B cell (primary cell): ENCODE measurements around the gene HLA-B. TPM values are rescaled to one million over a fixed set of nuclear protein-coding genes. Genes with fewer than 3 reads are reported as not detected.
A peak's percentile ranks its signal among the peaks of the same experiment; 100 is the strongest.

Source experiments
- ATAC-seq: fragments of 200-7000 bp; cut with Tn5 transposase; one replicate; pipeline ENCODE4 v1.10.0; 2021; ENCODE audit warnings: low read depth, mild to moderate bottlenecking, moderate number of reproducible peaks, moderate library complexity
- CTCF ChIA-PET: fragments of 350-600 bp; sonication (Branson Sonifier 250); formaldehyde crosslinking; loops from one replicate; lab custom pipeline; 2021; ENCODE audit warnings: antibody characterized with exemption, inconsistent platforms; lab: Charles Lee
- POLR2A ChIA-PET: fragments of 350-600 bp; sonication (Branson Sonifier 250); formaldehyde crosslinking; loops from one replicate; lab custom pipeline; 2021; ENCODE audit warnings: antibody characterized with exemption; lab: Charles Lee
- DNase-seq: peaks from one replicate; pipeline ENCODE4 v3.0.0; 2013
- H2AFZ ChIP-seq: 2 replicates; pipeline ENCODE4 v1.6.1; 2012; ENCODE audit warnings: mild to moderate bottlenecking, low read depth, low read length; ENCODE audit not compliant: insufficient read depth, poor library complexity, severe bottlenecking
- H3K27ac ChIP-seq, 2 donors: 1 replicate in 1 of 2; 2 replicates in 1 of 2; pipeline ENCODE4 v1.5.1; 2012 to 2013; ENCODE audit warnings: low read length in 2 of 2, mild to moderate bottlenecking in 2 of 2, moderate library complexity in 1 of 2
- H3K27me3 ChIP-seq, 4 experiments: fragments of 200-600 bp in 1 of 4; sonication (generic) in 1 of 4; replicated peaks in 1 of 4; 1 replicate in 2 of 4; 2 replicates in 2 of 4; pipeline versions ENCODE4 v1.6.1 to v1.7.0; 2013 to 2016; ENCODE audit warnings: low read length in 3 of 4, mild to moderate bottlenecking in 2 of 4, mixed read lengths in 1 of 4, moderate library complexity in 1 of 4; ENCODE audit not compliant: insufficient read depth in 4 of 4, control insufficient read depth in 3 of 4; ENCODE audit errors: control extremely low read depth in 1 of 4
- H3K36me3 ChIP-seq, 2 experiments: replicated peaks in 1 of 2; 1 replicate in 1 of 2; 2 replicates in 1 of 2; pipeline versions ENCODE4 v1.6.1 to v1.7.1; 2013; ENCODE audit warnings: low read length in 1 of 2; ENCODE audit not compliant: insufficient read depth in 2 of 2, control insufficient read depth in 1 of 2; ENCODE audit errors: control extremely low read depth in 1 of 2, extremely low read depth in 1 of 2
- H3K4me1 ChIP-seq, 2 donors: fragments of 200-600 bp in 1 of 2; sonication (generic) in 1 of 2; 1 replicate in 1 of 2; 2 replicates in 1 of 2; pipeline versions ENCODE4 v1.5.1 to v1.6.1; 2013 to 2017; ENCODE audit warnings: low read length in 2 of 2; ENCODE audit not compliant: control insufficient read depth in 2 of 2, insufficient read depth in 2 of 2
- H3K4me2 ChIP-seq: replicated peaks from 2 replicates; pipeline ENCODE3; 2012; ENCODE audit warnings: mild to moderate bottlenecking, low read depth, low read length; ENCODE audit not compliant: poor library complexity, severe bottlenecking
- H3K4me3 ChIP-seq, 5 experiments: fragments of 200-600 bp in 1 of 5; sonication (generic) in 1 of 5; 1 replicate in 3 of 5; 2 replicates in 2 of 5; pipeline versions ENCODE4 v1.5.1 to v1.7.0; 2011 to 2016; ENCODE audit warnings: low read length in 4 of 5, mild to moderate bottlenecking in 4 of 5, low read depth in 2 of 5, control low read depth in 1 of 5, moderate library complexity in 1 of 5; ENCODE audit not compliant: insufficient read depth in 1 of 5; ENCODE audit errors: control extremely low read depth in 1 of 5, extremely low read depth in 1 of 5
- H3K79me2 ChIP-seq: fragments of 200-600 bp; sonication (generic); one replicate; pipeline ENCODE4 v1.6.0; 2016; ENCODE audit warnings: low read length; ENCODE audit not compliant: control insufficient read depth, insufficient read depth
- H3K9ac ChIP-seq: fragments of 200-600 bp; sonication (generic); 2 replicates; pipeline ENCODE4 v1.6.1; 2017; ENCODE audit warnings: mild to moderate bottlenecking, low read length, moderate library complexity
- H3K9me3 ChIP-seq, 3 donors: one replicate each; pipeline versions ENCODE4 v1.6.1 to v1.7.1; 2013; ENCODE audit warnings: low read length in 2 of 3; ENCODE audit not compliant: control insufficient read depth in 2 of 3, insufficient read depth in 1 of 3; ENCODE audit errors: control extremely low read depth in 1 of 3
- H4K20me1 ChIP-seq: 2 replicates; pipeline ENCODE4 v1.6.0; 2012; ENCODE audit warnings: mild to moderate bottlenecking, low read length; ENCODE audit not compliant: insufficient read depth, control insufficient read depth, poor library complexity, severe bottlenecking
- H3K27ac Mint-ChIP-seq: one replicate; pipeline ENCODE4 v1.8.0; 2021; ENCODE audit warnings: mixed read lengths
- H3K27me3 Mint-ChIP-seq: one replicate; pipeline ENCODE4 v1.8.0; 2021; ENCODE audit warnings: mixed read lengths
- H3K4me1 Mint-ChIP-seq: one replicate; pipeline ENCODE4 v1.8.0; 2021; ENCODE audit warnings: mixed read lengths
- H3K4me3 Mint-ChIP-seq: one replicate; pipeline ENCODE4 v1.8.0; 2021; ENCODE audit warnings: mixed read lengths
- H3K9me3 Mint-ChIP-seq: one replicate; pipeline ENCODE4 v1.8.0; 2022; ENCODE audit warnings: mixed read lengths; ENCODE audit not compliant: insufficient read depth
- CTCF ChIP-seq: fragments of 200-600 bp; IDR thresholded peaks from one replicate; pipeline ENCODE4 v1.8.0; 2022; ENCODE audit warnings: antibody characterized with exemption, mild to moderate bottlenecking
- EZH2 ChIP-seq: IDR thresholded peaks from 2 replicates; pipeline ENCODE4 v1.6.1; 2012; ENCODE audit warnings: borderline replicate concordance, low read depth, mild to moderate bottlenecking, moderate library complexity, low read length; ENCODE audit not compliant: insufficient read depth, poor library complexity, severe bottlenecking
- WGBS: methylation state at CpG from one replicate; pipeline ENCODE4 v1.1.5; 2013; ENCODE audit warnings: missing lambda C conversion rate; ENCODE audit not compliant: insufficient coverage; 5-methylcytosine and 5-hydroxymethylcytosine counted together
- intact Hi-C: fragments of 100-400 bp; cut with micrococcal nuclease; formaldehyde crosslinking; loops from one replicate; pipeline ENCODE4 v1.10.0; 2022
- polyA plus RNA-seq: library from polyadenylated mRNA; depleted of rRNA; stranded (reverse); fragments of >200 nt; gene quantifications from 2 replicates; pipeline ENCODE4 v1.2.3, GENCODE V29; 2012
- total RNA-seq, 2 donors: library from RNA; stranded (reverse); fragments of 120-200 nt in 1 of 2; gene quantifications; 1 replicate in 1 of 2; 2 replicates in 1 of 2; pipeline versions ENCODE4 v1.2.3 to v1.2.4, GENCODE V29; 2013 to 2022

Gene HLA-B
- total and polyA plus RNA-seq, 2 donors (not counting 1 experiment from before 2014, with no cell fraction given) = 4,028 to 7,345 TPM

DNA sequence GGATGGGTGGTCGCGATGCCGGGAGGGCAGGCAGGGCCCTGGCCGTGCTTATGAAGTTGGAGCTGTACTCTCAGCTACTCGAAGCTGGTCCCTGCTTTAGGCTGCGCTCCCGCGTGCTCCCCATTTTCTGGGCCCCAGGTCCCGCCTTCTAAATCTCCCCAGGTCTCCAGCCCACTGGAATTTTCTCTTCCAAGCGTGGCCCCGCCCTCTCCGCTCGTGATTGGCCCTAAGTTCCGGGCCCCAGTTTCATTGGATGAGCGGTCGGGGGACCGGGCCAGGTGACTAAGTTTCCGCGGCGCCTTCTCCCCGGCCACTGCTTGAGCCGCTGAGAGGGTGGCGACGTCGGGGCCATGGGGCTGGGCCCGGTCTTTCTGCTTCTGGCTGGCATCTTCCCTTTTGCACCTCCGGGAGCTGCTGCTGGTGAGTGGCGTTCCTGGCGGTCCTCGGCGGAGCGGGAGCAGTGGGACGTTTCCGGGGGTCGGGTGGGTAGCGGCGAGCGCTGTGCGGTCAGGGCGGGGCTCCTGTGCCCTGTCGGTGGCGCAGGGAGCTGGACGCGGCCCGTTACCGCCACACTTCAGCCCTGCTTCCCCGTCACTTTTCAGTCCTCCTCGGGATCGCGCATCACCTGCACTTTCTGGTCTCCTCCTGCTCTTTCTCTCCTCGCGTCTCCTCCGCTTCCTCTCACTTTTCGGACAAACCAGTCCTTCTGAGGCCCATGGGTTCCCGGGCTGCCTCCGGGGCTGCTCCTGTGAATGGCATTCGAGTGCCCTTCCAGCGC is 46.5 kb upstream of the HLA-B start, which contains the start of gene MICA:
Gene MICA (plus strand): TSS at position 313 of the 778 bp plus-strand sequence. CDS start 38 bp downstream, at position 351.
- Histone ChIP-seq H3K4me2 (peak within 1 kb of the TSS; percentile 94), H2AFZ (peak within 1 kb of the TSS; percentile 83), H3K79me2 (peaks cover 82% of the 10 kb centered on the region), H4K20me1 (peaks cover 30% of the 10 kb centered on the region), H3K36me3 (no peaks in the 10 kb centered on the region), H3K9me3 (no peaks in the 10 kb centered on the region), H3K27me3 (no peaks in the 10 kb centered on the region), H3K9ac (peak within 1 kb of the TSS; percentile 73), H3K4me1 (peaks cover 30 to 44% of the 10 kb centered on the region in 2 donors), H3K27ac (peak within 1 kb of the TSS; percentile 12 to 82), H3K4me3 (peak within 1 kb of the TSS; percentile 12 to 72 (median 64))
- ATAC-seq (peak; percentile 64), DNase-seq (peak; percentile 75)
- Mint-ChIP-seq H3K27me3 (no peaks in the 10 kb centered on the region), H3K27ac (peak within 1 kb of the TSS; percentile 75), H3K4me3 (peak within 1 kb of the TSS; percentile 90), H3K4me1 (peaks cover 64% of the 10 kb centered on the region), H3K9me3 (no peaks in the 10 kb centered on the region)
- intact Hi-C loops = loop anchor here (2.0 to 5.0 kb wide), 3 partner anchors 19 to 554 kb away; partner anchors contain the start of genes HLA-B, NELFE and SKIC2
- WGBS = 2% methylated on average over 58 of the region's 58 CpGs
- TF ChIP-seq EZH2 (no peak), CTCF (no peak)
- POLR2A ChIA-PET = interaction anchor here (1.4 kb wide), 1 partner anchor 17 kb away, joined by 4 read pairs; no protein-coding TSS in a partner anchor
- CTCF ChIA-PET = interaction anchor here (1.1 to 2.6 kb wide), 3 partner anchors 19 to 217 kb away, joined by 3 to 15 read pairs (median 3); no protein-coding TSS in a partner anchor
